NOMO-1 (cell line): Measurements from ENCODE around the gene DNAJA3.

ENCODE experiments used
- DNase-seq, 2 experiments: peaks; one replicate each; lab custom pipeline; 2025; ENCODE audit not compliant: unreplicated experiment in 2 of 2; lab: John Stamatoyannopoulos, UW

The DNAJA3 gene

GRCh38 chr16:4428500-4428899, 2.8 kb downstream of the DNAJA3 start:
- no peak for DNase-seq

DNA sequence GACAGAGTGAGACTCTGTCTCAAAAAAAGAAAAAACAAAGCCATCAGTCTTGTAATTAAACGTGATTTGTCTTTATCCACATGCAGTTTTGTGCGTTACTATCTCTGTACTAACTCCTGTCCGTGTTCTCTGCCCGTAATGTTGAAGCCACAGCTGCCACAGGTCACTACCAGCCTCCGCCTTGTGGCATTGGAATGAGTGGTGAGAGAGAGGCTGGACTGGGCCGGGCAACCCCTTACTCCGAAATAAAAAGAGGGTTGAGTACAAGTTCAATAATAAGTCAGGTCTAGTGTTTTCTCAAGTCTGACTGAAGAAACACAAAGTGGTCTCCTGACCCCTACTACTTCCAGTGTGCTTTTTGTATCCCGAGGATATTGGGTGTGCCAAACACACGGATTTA, 5.4 kb downstream of the DNAJA3 start:
- DNase-seq: no peak

GRCh38 chr16:4433228-4433627, 7.6 kb downstream of the DNAJA3 start:
- no peak for DNase-seq

DNA sequence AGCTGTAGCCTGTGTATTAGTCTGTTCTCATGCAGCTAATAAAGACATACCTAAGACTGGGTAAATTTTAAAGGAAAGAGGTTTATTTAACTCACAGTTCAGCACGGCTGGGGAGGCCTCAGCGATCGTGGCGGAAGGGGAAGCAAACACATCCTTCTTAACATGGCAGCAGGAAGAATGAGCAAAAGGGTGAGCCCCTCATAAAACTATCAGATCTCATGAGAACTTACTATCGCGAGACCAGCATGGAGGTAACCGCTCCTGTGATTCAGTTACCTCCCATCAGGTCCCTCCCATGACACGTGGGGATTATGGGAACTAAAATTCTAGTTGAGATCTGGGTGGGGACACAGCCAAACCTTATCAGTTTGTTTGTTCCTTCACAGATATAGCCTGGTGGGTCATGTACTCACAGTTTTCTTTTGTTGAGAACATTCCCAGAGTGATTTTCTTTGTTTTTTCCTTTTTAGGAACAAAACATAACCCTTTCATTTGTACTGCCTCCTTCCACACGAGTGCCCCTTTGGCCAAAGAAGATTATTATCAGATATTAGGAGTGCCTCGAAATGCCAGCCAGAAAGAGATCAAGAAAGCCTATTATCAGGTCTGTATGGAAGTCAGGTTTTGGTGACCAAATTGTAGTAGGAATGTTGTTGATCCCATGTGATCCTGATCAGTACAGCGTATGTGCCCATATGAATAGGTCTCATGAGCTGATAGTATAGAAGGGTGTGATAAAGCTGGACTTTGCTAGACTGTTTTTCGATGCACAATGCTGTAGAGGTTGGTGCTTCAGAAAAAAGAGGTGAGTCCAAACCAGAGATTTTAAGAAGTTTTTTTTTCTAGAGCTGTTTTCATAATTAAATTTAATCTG, 8.5 kb downstream of the DNAJA3 start:
- no peak for DNase-seq

- no peak for DNase-seq
Observed at GRCh38 chr16:4435337-4436067, 9.8 kb downstream of the DNAJA3 start.

DNA sequence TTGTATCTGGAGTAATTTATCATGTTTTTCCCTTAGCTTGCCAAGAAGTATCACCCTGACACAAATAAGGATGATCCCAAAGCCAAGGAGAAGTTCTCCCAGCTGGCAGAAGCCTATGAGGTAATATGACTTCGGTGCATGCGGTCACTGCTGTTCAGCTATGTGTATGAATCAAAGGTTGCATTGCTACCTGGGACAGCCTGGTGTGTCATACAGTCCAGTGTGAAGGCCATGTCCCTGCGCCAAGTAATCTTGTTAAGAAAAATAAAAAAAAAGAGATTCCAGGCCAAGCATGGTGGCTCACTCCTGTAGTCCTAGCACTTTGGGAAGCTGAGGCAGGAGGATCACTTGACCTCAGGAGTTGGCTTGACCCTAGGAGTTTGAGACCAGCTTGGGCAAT, 11.7 kb downstream of the DNAJA3 start:
- no peak for DNase-seq

DNA sequence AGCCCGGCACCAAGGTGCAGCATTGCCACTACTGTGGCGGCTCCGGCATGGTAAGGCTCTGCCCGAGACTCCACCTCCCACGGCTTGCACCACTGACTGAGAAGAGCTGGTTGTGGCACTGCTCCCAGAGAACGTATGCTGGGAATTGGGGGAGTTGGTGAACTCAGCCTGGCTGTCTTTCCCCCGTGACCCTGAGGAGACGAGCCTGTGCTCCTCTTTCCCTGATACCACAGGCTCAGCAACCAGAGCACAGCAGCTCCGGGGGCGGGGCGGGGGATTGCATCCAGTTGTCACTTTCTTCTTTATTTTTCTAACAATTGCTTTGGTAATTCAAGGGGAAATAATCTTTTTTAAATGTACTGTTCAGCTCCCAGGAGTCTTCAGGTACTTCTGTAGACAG, 16.7 kb downstream of the DNAJA3 start:
- no peak for DNase-seq

GRCh38 chr16:4443271-4443670, 17.6 kb downstream of the DNAJA3 start:
- no peak for DNase-seq

DNA sequence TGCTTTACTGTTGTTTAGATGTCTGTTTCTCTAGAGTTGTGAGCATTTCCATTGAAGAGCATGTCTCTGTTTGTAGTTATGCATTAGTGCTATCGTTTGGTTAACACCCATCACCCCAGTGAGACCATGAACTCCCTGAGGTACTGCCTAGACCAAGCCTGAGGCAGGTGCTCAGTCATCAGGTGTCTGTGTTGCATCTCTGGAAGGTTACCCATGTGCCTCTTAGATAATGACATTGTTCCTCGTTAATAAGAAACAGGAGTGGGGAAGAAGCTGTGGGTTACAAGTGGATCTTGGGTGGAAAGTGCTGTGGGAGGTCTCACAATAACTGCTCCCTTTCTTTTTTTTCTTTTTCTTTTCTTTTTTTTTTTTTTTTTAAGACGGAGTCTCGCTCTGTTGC, 18.3 kb downstream of the DNAJA3 start:
- no peak for DNase-seq

DNA sequence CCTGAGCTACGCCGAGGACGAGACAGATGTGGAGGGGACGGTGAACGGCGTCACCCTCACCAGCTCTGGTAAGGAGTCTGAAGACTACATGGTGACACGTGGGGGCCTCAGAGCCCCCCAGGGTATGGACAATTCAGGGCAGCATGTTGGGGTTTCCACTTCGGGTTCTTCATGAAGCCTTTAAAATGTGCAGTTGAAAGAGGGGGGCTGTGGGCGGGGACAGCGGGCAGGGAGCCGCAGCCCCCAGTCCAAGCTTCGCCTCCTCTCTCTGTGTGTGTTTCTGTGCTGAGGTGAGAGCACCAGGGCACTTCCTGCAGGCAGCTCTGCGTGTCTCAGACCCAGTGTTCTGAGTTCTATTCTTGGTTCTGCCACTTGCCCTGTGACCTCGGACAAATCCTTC, 24.8 kb downstream of the DNAJA3 start:
- no peak for DNase-seq

DNA sequence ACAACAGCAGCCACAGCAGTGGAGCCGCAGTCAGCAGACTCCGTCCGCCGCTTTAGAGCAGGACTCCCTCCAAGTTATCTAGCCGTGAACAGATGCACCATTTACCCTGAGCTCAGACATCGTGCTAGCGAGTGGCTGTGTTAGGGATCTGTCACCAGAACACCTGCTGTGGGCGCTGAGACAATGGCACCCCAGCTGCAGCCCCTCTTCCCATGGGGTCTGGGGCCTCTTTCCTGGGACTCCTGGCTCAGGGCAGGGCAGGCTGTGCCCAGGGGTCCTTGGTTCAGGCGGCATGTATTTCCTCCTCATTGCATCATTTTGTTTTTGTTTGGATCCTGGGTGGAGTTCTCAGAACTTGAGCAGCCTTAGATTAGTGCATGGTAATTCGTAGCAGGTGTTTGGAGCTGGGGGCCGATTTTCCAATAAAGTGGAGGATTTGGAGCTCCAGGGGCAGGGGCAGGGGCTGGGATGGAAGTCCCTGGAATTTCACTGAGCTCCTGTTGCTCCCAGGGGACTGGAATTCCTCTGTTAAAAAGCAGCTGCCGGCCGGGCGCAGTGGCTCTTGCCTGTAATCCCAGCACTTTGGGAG, 25.4 kb downstream of the DNAJA3 start:
- DNase-seq: no peak

GRCh38 chr16:4452674-4453073, 27.0 kb downstream of the DNAJA3 start:
- DNase-seq: no peak

DNA sequence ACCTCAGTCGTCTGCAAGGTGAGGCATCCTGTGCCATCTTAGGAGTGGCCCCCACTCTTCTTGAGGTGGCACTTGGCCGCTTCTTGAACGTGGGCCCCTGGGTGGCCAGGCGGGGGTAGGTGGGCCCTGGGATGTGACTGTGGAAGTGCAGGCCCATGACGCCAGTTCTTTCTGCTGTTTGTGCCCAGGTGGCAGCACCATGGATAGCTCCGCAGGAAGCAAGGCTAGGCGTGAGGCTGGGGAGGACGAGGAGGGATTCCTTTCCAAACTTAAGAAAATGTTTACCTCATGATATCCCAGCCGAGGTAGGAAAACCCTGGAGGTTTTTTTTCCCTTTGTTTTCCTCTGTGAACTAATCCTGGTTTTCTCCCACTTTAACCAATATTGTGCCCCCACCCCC, 29.0 kb downstream of the DNAJA3 start:
- no peak for DNase-seq

- DNase-seq: no peak
Observed at GRCh38 chr16:4455081-4455480, 29.4 kb downstream of the DNAJA3 start.

DNA sequence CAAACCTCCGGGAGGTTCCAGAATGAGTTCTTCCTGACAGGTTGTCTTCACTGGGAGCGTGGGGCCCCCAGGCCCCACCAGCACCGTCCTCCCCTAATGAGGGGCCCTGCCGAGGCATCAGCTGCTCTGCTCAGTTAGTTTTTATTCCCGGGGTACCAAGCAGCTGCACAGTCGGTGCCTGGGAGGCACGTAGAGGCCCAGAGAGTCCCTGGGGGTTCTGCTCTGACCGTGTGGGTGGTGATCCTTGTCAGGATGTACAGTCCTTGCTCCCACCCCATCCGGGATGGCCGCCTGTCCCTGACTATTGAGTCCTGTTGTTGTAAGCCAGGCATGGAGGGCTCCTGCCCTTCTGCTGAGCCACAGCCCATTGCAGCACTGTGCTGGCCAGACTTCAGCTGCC, 30.3 kb downstream of the DNAJA3 start:
- no peak for DNase-seq

GRCh38 chr16:4460936-4461249, 35.2 kb downstream of the DNAJA3 start:
- no peak for DNase-seq

- no peak for DNase-seq
Observed at GRCh38 chr16:4461250-4462085, 35.8 kb downstream of the DNAJA3 start.

DNA sequence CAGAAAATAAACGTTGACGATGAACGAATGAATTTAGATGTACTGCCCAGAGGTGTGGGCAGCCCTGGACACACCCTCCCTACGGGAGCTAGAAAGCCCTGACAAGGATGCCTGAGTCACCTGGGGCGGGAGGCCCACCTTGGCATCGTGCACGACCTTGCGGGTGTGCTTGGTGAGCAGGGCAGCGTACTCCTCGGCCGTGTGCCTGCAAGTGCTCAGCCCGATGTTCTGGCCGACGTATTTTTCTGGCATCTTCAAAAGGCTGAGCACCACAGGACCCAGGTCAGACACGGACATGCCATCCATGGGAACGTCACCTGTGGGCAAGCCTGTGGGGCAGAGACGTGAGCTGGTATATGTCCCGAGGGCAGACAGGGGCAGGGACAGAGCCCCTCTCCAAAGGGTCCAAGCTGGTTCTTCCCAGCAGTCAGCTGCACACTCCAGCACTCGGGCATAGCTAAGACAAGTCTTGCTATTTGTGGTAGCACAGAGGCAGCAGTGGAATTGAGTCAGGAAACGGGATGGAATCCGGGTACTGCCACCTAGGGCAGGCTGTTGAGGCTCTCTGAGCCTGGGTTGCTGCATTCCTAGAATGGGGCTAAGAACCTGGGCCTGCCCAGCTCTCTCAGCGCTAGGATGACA, 38.0 kb downstream of the DNAJA3 start:
- DNase-seq: no peak

DNA sequence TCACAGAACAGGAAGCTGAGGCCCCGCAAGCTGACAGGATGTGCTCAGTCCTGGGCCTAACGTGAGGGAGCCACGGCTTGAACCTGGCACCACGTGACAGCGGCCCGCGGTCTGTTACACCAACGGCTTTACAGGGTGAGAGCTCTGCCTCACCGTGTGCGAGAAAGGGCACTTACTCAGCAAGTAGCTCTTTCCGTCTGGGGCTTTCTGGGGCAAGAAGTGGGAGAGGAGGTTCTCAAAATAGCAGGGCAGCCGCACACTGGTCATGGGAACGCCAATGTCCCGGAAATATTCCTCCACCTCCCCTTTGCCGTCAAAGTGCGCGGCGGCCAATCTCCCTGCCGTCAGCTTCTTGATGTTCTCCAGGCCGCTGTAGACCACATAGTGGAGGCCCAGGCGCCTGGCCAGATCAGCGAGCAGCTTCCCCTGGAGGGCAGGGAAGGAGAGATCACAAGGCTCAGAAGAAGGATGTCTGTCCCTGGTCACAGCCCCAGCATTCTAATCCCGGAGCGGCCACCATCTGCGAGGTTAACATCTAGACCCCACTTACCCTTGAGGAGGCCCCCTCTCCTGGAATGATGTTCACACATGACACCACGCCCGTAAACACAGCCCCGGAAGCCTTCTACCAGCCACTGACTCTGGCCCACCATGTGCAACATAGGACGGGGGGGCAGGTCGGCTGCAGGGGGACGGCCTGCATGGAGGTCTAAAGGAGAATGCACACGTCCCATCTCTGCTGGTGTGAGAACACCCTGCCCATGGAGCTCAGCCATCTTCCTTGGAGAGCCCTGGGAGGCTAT, 40.5 kb downstream of the DNAJA3 start:
- no peak for DNase-seq

- DNase-seq: no peak
Observed at GRCh38 chr16:4467916-4468315, 42.2 kb downstream of the DNAJA3 start.
